Skin of body (tissue), 2 donors: ENCODE results near the gene FLNA. TPM values are rescaled to one million over a fixed set of nuclear protein-coding genes. Genes with fewer than 3 reads are reported as not detected.
"Not testable (repeated sequence)": the region's sequence is repeated elsewhere in the genome, so short reads cannot be mapped to it uniquely, and the experiment has no call there.

Experiments used
- DNase-seq: peaks from one replicate; lab custom pipeline; 2025; lab: John Stamatoyannopoulos, UW
- total RNA-seq: library from RNA; depleted of rRNA; stranded (reverse); fragments of >200 nt; gene quantifications from one replicate; pipeline ENCODE4 v1.2.3, GENCODE V29; 2014

Gene FLNA
- total RNA-seq, 1 donor from 2014 or later = 397 TPM

DNA sequence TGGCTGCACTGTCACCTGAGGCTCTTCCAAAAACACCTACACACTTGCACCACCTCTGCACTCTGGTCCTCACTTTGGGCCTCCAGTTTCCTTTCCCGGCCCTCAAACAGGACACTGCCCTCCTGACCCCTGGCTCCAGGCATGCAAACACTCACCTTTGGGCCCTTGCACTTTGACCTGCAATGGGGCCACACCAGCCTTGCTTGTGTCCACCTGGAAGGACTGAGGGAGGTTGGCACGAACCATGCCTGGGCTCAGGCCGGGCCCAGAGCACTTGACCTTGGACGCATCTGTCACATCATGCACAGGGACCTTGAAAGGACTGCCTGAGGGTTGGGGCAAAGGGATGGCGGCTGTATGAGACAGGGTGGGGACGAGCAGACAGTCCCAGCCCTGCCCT is 15.6 kb downstream of the FLNA start:
- no peak for DNase-seq

DNA sequence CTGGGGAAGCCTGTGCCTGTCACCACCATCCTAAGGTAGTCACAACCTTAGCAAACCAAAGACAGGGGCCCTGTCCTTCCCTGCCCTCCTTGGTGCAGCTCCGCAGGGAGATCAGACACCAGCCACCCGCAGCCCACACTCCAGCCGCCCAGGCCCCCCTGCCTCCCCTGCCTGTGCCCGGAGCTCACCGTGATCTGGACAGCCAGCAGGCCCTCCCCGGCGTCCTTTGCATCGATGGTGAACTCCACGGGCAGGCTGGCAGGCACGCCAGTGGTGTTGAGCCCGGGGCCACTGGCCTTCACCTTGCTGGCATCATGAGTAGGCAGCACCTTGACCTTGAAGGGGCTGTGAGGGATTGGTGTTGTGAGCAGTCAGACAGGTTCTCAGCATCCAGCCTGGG is 16.4 kb downstream of the FLNA start:
- DNase-seq = no peak

DNA sequence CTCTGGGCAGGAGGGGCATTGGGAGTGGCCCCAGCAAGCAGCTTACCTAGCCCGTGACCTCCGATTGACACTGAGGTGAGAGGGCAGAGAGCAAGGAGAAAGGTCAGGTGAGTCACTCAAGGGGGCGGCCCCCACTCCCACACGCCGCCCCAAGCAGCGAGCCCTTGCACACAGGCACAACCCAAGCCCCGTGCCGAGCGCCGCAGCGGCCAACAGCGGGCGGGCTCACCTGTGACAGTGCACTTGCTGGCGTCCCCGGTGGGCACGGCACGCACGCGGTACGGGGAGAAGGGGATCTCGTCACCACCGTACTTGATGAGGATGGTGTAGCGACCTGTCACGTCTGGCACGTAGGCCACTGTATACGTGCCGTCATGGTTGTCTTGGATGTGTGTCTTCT is 17.2 kb downstream of the FLNA start:
- DNase-seq = no peak

DNA sequence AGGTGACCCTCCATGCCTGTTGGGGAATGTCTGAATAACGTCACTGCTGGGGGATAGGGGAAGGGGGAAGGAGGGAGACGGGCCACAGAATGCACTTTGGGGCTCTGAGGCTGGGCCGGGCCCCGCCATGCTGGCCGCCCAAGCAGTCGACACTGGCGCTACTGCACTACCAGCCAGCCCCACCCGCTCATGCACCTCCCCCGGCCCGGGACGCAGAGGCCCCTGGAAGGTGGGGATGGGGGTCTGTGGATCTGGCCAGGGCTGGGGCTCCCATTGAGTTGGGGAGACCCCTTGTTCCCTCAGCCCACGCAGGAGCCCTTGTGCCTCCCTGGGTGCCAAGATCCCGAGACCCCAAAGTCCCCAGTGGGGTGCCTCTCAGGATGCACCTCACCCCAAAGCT is 17.8 kb downstream of the FLNA start:
- no peak for DNase-seq

DNA sequence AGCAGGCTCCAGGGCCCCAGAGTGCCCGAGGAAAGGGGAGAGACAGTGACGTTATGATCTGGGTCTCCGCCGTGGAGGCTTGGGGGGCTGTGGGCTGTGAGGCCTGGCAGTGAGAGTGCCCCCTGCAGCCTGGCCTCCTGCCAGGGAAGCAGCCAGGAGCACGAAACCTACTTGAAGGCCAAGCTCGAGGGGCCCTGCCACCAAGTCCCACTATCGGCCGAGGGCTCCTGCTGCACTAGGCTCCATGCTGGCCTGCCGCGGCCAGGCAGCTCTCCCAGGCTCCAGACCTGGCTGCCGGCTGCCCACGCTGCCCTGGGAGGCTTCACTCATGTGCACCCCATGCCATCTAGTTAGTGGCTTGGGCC is 18.7 kb downstream of the FLNA start:
- no peak for DNase-seq

DNA sequence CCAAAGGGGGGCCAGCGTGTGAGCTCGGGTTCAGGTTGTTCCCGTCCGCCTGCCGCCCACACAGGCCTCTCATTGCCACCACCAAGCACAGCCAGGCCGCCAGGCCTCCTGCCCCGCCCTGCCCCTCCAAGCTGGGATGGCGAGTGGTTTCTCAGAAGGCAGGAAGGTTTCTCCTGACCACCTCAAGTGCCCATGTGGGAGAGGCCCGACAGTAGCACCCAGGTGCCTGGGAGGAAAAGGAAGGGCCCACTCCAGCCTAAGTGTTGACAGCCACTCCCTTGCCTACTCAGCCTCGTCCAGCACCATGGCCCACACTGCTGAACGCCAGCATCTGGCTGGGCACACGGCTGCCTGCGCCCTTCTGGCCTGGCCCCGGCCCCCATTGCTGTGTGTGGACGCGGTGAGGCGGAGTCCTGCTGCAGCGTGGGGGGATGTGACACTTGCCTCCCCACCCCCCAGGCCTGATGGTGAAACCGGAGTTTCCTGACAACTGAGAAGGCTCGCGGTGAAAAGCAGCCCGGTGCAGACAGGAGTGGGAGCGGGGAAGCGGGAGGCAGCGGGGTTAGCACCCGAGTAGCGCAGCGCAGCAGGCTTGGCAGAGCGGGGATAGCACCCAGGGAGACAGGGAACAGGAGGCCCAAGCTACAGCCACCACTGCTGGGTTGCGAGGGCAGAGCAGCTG is 19.2 kb downstream of the FLNA start:
- no peak for DNase-seq

DNA sequence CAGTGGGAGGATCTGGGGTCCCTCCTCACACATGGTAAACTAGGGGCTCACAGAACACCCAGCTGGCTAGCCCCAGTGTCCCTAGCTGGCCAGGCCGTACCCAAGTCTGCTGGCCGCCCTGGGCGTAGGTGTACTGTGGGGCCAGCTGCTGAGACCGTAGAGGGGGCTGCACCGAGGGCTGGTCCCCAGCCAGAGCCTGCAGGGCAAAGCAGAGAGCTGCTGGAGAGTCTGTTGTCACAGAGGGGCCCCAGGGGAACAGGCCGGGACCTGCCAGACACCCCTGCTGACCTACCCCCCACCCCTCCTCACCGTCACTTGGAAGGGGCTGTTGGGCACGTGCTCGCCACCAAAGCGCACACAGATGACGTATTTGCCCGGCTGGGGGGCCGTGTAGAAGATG is 19.9 kb downstream of the FLNA start:
- no peak for DNase-seq

DNA sequence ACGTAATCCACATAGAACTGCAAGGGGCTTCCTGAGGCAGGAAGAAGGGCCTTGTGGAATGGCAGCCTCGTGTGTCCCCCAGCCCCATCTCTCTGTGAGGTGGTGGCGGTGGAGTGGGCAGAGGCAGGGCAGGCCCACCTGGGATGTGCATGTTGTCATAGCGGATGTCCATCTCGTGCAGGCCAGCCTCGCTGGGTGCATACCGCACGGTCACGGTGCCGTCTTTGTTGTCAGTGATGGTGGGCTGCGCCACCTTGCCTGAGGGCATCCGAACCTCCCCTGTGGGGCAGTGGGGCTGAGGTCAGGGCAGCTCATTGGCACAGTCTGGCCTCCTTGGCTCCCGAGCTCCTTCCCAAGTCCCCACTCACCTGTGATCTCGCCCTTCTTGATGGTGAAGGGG is 20.4 kb downstream of the FLNA start:
- DNase-seq = no peak

DNA sequence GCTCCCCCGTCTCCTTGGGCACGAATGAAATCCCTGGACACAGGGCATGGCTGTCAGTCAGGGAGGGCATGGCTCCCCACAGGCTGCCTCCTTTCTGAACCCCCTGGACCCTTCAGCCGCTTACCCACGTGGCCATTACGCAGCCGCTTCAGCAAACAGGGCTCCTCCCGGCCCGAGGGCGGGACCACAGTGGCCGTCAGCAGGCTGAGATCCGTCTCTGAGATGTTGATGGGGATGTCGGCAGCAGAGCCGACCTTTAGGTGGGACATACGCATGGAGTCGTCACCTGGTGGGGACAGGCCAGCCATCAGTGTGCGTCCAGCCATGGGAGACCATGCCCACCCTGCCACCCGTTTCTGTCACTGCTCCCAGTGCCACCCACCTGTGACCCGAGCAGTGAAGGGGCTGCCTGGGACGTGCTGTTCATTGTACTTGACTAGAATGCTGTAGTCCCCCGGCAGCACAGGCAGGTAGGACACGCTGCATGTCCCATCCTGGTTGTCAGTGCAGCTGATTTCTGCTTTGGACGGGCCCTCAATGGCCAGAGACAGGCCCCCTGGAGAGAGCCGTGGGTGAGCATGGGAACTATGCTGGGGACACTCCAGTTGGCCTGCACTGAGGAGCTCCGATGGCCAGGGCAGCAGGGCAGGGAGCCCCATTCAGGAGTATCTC is 21.1 kb downstream of the FLNA start:
- no peak for DNase-seq

DNA sequence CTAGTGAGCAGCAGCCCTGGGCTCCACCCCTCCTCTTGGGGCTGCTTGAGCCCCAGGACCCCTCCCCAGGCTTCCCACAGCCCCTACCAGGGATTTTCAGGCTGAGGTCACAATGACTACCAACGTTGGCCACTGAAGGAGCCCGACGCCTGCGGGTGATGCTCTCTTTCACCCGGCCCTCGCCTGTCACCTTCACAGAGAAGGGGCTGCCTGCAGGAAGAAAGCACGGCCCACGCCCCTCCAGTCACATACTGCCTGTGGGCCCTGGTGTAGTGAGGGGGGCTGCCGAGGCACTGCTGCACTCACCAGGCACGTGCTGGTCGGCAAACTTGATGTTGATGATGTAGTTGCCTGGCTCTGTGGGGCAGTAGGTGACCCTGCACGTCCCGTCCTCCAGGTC is 22.0 kb downstream of the FLNA start:
- no peak for DNase-seq

DNA sequence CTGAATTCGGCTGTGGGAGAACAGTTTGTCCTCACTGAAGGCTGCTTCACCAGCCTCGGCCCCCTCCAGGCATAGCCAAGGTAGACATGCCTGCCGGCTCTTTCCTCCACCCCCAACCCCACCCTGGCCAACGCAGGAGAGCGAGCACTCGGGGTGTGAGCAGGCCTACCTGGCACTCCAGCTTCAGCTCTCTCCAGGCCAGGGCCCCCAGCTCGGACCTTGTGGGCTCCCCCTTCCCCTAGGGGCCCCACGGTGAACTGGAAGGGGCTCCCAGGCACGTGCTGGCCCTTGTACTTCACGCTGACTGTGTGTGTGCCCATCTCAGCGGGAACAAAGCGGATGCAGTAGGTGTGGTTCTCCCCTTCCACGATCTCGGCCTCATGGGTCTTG is 22.4 kb downstream of the FLNA start:
- no peak for DNase-seq

DNA sequence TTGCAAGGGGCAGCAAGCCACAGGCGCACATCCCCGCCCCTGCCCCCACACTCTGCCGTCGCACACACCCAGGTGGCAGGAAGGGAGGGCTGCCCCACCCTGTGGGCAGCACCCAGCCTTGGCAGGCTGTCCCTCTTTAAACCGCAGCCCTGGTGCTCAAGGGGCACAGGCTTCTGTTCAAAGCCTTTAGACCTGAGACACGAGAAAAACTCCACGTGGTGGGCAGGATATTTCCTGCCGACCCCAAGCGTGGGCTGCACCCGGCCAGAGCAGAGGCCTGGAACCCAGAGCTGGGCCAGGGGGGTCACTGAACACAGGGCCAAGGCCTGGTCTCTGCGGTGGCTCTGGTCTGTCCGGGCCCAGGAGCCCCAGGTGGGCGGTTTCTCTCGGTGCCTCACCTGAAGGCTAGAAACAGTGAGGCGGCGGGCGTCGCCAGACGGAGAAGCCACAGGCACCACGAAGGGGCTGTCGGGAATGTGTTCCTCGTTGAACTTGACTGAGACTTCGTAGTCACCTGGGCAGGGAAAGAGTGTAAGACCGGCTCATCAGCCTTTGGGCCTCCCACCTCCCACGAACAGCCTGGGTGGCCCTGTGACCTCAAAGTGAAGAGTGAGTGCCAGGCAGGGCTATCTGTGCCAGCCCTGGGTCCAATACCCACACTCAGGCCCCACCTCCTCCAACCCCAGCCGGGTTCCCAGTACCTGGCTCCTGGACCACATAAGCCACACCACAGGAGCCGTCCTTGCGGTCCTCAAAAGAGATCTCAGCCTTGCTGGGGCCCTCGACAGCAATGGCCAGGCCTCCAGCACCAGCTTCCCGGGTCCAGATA is 23.0 kb downstream of the FLNA start:
- DNase-seq = no peak

DNA sequence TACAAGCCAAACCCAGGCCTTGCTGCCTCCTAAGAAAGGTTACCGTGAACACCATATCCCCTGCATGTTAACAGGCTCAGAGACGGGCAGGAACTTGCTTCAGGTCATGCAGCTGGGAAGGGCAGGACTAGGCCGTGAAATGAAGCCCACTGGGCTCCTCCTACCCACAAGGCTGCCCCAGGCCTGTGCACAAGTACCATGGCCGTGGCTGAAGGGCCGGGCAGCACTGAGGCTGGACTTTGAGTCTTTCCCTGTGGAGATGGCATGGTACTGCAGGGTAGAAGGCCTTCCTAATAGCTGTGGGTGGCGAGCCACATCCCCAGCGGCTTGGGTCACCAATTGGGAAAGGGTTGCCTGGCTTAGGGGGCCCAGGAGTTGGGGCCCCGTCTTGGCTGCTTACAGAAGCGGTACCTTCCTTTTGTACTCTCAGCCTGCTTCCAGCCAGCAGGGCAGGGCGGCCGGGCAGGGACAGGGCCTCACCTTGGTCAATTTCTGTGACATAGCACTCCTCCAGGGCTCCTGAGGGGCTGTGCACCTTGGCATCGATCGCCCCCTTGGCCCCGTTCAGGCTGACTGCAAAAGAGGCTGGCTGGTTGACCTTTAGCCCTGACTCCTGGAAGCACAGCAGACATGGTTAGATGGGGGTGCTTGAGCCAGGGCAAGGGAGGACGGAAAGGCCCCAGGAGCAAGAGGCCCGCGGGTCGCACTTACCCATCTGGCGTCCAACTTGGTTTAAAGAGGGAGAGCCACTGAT is 23.8 kb downstream of the FLNA start:
- DNase-seq = no peak

DNA sequence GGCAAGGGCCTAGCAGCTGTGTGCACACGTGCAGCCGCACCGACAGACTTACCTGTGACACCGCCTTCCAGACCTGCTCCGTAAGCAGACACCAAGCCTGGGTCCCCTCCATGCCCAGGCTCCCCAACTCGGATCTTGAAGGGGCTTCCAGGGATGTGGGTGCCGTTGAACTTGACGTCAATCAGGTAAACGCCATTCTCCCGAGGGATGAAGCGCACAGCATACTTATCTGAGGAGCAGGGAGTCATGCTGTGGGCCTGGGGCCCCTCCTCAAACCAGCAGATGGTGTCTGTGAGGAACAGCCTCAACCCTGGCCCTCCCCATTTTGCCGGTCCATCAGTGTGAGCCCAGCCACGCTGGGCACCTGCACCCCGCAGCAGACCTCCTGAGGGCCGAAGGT is 24.5 kb downstream of the FLNA start:
- no peak for DNase-seq

DNA sequence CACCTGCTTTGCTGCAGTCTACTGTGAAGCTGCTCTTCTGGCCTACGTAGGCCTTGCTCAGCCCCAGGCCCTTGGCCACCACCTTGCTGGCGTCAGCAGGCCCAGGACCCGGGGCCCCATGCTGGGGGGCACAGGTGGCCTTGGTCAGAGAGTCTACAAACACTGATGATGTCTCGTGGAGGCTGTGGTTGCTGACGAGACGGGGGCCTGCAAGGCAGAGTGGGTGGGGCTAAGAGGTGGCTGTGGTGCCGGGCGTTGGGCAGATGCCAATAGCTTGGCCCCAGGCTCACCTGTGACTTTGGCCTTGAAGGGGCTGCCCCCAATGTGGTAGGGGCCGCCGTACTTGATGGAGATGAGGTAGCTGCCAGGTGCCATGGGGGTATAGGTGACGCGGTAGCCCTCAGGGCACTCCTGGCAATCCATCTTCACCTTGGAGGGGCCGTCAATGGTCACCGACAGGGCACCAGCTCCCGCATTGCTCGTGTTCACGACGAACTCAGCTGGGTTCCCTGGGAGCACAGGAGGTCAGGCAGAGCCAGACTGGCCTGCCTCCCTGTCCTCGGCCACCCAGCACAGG is 25.0 kb downstream of the FLNA start:
- DNase-seq = no peak

DNA sequence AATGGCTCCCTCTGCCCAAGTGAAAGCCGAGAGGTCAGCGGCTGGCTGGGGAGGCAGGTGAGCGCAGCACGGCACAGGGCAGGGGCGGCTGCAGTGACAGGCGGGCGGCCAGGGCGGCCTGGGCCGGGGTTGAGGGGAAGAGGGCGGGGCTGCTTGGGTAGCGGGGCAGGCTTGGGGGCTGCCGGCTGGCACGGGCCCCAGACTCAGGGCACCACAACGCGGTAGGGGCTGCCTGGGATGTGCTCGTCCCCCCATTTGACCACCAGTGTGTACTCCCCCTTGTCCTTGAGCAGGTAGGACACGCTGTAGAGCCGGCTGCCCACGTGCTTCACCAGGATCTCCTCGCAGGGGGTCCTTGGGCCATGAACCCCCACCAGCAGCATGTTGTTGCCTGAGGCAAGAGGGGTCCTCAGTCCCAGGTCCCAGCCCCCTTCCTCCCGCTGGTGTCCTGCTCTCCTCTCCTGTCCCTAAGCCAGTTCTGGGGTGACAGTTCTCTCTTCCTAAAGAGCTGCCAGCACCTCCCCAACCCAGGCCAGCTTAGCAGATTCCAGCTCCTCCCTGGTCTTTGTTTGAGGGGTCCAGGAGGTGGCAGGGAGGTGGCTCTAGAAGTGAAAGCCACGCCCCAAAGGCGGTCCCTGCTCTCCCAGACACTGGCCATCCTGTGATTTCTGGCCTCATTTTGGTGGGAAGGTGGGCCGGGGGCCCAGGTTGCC is 25.6 kb downstream of the FLNA start:
- DNase-seq = no peak

DNA sequence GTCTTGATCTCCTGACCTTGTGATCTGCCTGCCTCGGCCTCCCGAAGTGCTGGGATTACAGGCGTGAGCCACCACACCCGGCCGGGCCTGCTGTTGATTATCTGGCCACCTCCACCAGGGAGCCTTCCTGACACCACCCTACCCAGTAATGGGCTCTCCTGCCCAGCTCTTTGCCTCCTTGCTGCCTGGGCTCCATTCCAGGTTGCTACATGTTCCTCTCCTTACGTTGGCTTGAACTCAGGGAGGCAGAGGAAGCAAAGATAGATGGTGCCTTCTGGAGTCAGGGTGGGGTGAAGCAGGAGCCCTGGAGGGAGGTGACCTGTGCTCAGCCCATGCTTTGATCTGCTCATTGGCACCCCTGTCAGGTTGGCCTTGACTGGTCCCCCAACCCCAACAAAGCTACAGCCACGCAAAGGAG is 26.3 kb downstream of the FLNA start:
- DNase-seq = no peak

DNA sequence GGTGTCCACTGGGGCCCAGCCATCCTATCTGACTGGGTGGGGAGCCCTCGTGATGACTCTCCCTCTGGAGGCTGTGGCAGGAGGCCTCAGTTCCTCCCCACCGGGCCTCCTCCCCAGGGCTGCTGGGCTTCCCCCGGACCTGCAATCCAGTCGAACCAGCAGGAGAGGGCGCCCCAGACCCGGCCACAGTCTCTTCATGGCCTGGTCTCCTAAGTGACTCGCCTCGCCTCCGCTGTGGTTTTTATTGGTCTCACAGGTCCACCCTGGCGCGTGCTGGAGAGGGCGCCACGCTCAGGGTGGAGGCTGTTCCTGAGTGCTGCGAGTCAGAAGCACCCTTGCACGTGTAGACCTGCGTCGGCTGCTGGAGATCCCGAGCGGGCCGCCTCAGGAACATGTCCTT is 30.8 kb downstream of the FLNA start:
- DNase-seq = not testable (repeated sequence)

DNA sequence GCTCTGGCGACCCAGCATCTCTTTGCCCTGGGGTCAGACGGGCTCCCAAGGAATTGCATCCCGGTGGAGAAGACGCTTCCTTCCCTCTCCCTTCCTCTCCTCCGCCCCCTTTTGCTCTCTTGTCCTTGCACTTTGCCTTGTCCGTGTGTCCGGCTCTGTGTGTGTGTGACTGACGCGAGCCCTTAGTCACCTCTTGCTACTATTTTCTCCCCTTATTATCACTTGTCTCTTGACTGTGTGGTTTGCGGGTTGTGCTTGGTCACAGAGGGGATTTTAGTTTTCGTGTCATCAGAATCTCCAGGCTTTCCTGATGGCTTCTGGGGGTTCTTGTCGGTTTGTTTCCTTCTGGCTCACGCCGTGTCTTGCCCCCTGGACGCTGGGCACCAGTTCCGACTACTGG is 31.4 kb downstream of the FLNA start:
- DNase-seq = not testable (repeated sequence)

DNA sequence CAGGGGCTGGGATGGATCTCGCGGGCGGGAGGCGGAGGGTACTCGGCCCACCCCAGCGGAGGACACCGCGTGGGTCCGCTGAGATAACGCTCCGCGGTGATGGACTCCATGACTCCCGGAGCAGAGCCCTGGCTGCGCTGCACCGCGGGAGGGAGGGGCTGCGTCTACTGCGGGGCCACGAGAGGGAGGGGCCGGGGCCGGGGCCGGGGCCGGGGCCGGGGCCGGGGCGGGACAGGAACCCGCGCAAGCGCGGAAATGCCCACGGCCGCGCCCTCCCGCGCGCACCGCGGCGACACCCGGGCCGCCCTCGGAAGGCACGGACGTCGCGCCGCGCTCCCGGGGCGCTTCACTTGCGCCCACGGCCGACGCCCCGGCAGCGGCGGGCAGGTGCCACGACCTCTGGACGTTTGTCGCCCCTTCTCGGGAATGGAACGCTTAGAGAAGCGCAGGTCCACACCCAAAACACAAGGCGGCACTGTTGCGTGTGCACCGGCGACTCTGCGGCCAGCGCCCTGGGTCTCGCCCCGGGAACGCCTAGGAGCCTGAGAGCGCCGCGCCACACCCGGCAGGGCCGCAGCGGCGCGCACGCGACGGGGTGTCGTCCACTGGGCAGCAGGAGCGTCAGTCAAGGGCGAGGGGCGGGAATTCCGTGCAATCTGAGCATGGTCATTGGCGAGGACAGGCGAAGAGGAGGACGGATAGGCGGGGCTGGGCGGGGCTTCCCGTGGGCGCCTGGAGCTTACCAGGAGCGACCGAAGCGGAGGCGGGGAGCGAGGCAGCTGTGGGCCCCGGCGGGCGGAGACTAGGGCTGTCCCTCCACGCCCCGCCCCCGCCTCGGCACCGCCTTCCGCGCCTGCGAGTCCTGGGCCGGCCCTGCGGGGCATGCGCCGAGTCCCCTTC is 32.8 kb downstream of the FLNA start:
- not testable (repeated sequence) for DNase-seq
